GM12872 (cell line): ENCODE results near the gene HIPK3.

Source experiments
- TF ChIP-seq, protein P1 (sequence below): IDR thresholded peaks from 3 replicates; pipeline ENCODE4 v1.5.1; 2011; ENCODE audit warnings: low read depth, mild to moderate bottlenecking, low read length, moderate library complexity; ENCODE audit not compliant: insufficient read depth

Gene HIPK3

GRCh38 chr11:33317662-33318061 lies 60.5 kb downstream of the HIPK3 start:
- TF ChIP-seq, protein P1, sequence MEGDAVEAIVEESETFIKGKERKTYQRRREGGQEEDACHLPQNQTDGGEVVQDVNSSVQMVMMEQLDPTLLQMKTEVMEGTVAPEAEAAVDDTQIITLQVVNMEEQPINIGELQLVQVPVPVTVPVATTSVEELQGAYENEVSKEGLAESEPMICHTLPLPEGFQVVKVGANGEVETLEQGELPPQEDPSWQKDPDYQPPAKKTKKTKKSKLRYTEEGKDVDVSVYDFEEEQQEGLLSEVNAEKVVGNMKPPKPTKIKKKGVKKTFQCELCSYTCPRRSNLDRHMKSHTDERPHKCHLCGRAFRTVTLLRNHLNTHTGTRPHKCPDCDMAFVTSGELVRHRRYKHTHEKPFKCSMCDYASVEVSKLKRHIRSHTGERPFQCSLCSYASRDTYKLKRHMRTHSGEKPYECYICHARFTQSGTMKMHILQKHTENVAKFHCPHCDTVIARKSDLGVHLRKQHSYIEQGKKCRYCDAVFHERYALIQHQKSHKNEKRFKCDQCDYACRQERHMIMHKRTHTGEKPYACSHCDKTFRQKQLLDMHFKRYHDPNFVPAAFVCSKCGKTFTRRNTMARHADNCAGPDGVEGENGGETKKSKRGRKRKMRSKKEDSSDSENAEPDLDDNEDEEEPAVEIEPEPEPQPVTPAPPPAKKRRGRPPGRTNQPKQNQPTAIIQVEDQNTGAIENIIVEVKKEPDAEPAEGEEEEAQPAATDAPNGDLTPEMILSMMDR, result no peak

GRCh38 chr11:33320016-33320813 lies 63.0 kb downstream of the HIPK3 start:
- TF ChIP-seq, protein P1, result 0 out of 3 replicates have a peak, but pooled peaks have one; percentile 8

DNA sequence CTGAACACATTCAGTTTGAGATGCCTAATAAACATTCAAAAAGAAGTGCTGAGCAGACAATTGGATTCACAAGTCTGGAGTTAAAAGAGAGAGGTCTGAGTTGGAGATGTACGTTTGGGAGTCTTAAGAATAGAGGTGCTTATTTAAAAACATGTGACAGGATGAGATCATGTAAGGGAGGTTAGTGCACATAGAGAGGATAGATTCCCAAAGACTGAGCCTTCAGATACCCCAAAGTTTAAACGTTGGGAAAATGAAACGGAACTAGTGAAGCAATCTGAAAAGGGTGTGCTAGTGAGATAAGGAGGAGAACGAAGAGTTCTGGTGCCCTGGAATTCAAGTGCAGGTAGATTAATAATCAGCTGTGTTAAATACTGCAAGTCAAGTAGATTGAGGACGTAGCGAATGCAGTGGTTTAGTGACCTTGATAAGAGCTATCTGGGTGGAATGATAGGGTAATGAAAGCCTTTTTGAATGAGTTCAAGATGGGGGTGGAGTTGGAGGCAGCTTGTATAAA lies 63.7 kb downstream of the HIPK3 start:
- TF ChIP-seq, protein P1, result no peak

DNA sequence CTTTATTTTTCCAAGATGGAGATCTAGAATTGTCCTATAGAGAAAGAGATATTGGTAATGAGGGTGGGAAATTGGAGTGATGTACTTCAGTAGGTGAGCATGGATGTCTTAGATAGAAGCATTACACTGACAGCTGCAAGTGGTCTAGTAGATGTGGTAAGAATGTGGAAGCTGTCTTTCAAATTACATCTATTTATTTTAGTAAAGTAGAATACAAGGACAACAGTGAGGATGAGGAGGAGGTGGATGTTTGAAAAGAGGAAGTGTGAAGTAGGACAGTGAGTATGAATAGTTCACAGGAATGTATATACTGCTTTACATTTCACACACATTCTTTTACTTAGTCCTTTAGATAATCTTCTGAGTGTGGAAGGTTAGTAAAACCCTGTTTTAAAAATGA lies 64.2 kb downstream of the HIPK3 start:
- TF ChIP-seq, protein P1, result no peak

DNA sequence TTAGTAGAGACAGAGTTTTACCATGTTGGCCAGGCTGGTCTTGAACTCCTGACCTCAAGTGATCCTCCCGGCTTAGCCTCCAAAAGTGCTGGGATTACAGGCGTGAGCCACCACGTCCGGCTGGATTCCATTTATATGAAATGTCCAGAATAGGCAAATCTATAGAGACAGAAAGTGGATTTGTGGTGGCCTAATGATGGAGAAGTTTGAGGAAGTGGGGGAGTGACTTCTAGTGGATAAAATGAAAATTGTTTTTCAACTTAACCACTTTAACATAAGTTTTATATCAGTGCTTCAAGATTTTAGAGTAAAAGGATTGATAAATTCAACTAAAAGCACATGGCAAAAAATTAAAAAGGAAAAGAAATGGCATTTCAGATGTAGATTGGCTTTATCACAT lies 66.2 kb downstream of the HIPK3 start:
- TF ChIP-seq, protein P1, result no peak

- TF ChIP-seq, protein P1, result no peak
Measured at GRCh38 chr11:33324302-33324985, 67.3 kb downstream of the HIPK3 start.

DNA sequence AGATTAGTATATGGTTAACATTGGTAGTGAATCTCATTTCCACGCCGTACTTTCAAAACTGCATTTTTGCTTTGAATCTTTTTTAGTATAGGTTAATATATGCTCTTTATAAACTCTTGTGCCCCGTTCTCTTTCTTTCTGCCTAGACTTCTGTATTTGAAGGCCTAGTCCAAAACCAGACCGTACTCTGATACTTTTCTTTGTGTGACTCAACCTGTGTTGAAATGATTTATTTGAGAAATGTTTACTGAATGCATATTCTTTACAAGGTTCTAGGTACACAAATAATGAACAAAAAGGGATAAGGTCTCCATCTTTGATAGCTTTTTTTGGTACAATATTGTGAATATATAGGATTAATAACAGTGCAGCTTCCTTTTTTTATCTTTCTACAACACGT lies 68.3 kb downstream of the HIPK3 start:
- TF ChIP-seq, protein P1, result no peak
